NCI-H2107 (cell line): ENCODE results near the gene CNTN2.

Experiments
- DNase-seq: peaks from one replicate; lab custom pipeline; 2025; lab: John Stamatoyannopoulos, UW

CNTN2 gene

GRCh38 chr1:205074084-205074483 is 31.1 kb downstream of the CNTN2 start:
- no peak for DNase-seq

DNA sequence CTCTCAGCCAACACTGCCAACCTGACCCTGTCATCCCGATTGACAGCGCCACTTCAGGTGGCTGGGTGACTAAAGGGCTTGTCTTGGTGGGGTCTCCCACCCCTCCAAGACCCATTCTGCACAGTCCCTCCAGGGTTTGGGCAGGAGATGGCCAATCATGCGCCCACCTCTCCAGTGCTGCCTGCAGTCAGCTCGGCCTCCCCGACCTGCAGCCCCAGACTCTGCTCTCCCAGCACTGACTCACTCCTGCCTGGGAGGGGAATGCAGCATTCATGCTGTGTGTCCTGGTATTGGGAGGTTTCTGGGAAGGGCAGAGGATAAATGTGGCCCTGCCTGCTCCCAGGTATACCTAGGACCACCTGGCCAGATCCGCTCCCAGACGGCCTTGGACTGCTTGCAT is 31.5 kb downstream of the CNTN2 start:
- DNase-seq, result no peak

GRCh38 chr1:205075642-205076155 is 32.7 kb downstream of the CNTN2 start:
- no peak for DNase-seq

GRCh38 chr1:205076245-205076761 is 33.3 kb downstream of the CNTN2 start:
- DNase-seq, result no peak

GRCh38 chr1:205077158-205077933 is 34.3 kb downstream of the CNTN2 start:
- no peak for DNase-seq

DNA sequence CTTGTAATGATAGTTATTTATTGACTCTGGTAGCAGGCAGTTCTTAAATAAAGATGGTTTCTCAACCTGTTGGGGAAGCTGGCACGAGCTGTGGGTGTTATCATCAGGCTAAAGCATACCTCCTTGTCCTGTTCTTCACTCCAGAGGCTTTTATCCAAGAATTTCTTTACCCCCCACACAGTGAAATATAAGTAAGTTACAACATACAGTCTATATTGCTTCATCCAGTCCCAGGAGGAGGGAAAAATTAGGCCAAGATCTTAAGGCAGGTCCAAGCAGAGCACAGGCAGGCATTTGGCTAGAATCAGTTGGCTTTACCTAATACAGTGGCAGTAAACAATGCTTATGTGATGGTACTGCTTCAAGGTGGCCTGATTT is 34.9 kb downstream of the CNTN2 start:
- no peak for DNase-seq

DNA sequence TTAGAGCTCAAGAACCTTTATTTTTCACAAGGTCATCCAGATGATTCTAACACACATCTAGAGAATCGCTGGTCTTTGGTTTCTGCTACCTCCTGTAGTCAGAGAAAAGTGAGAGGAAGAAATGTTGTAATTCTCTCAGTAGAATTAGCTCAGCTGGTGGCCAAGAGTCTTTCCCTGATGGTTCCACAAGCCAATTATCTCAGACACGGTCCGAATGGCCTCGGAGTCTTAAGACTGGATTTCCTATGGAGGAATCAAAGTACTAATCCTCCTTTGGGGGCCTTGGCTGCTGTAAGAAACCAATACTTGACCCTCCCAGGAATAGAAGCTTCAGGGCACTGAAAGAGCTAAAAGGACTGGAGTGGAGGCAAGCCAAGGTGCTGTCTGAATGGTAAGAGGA is 39.4 kb downstream of the CNTN2 start:
- DNase-seq, result no peak

GRCh38 chr1:205084360-205084759 is 41.3 kb downstream of the CNTN2 start, which contains the start of gene TMEM81:
TMEM81 (minus strand) TSS chr1:205084460; CDS start chr1:205084320, 140 bp downstream.
- DNase-seq, result no peak

DNA sequence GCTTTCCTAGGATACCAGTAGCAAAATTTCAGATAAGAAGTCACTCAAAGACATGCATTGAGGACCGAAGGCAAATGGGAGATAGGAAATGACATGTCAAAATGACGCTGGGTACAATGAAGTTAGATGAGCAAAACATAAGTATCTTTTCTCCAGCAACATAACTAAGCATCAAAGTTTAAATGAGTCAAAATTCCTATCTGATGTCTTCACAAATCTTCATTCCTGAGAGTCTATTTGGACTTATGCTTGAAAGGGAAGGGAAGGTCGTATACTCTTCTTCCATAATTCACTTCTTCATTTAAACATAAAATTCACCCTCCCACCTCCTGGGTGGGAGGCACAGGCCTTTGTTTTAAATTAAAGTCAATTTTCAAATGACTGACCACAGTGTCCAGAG is 45.3 kb downstream of the CNTN2 start:
- DNase-seq, result no peak

DNA sequence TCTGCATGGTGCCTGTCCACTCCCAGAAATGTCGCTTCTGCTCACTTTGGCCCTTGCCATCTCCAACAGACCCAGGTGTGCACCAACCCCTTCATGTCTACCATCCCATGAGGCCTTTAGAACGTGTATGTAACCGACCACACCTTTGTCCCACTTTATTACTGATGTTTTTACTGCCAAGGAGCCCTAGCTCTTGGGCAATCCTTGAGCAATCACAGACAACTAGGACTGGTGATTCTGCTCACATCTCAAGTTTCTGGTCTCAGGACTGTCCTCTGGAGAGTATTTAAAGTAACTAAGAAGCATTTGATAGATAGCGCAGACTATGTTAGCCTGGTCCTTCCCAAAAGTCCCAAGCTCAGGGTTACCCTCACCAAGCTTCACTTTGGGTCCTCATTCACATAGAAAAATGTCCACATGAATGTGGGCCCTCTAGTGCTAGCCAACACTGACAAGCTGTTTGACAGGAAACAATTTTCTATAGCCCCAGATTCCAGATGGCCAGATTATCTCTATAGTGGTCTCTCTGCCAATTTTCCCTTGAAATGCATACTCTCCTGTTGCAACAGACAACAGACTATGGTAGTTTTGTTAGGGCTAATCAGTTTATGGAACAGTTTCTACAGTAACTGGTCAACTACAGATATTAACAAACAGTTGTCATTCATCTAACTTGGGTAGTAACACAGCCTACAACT is 48.2 kb downstream of the CNTN2 start:
- no peak for DNase-seq

- no peak for DNase-seq
Measured at GRCh38 chr1:205095422-205095821, 52.4 kb downstream of the CNTN2 start.

DNA sequence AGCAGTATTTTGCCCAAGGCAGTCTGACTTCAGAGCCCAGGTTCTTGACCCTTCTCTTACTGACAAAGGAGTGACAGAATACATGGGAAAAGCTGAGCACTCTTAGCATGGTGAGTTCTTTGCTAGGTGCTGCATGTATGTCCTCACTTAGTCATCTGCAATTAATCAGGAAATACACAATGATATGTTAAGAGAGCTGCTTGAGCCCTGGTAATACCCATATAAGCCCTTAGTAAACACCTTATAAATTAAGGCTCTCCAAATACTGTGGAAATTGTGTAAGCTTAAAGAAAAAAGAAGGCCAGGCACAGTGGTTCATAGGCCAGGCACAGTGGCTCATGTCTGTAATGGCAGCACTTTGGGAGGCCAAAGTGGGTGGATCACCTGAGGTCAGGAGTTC is 55.2 kb downstream of the CNTN2 start:
- DNase-seq, result no peak

DNA sequence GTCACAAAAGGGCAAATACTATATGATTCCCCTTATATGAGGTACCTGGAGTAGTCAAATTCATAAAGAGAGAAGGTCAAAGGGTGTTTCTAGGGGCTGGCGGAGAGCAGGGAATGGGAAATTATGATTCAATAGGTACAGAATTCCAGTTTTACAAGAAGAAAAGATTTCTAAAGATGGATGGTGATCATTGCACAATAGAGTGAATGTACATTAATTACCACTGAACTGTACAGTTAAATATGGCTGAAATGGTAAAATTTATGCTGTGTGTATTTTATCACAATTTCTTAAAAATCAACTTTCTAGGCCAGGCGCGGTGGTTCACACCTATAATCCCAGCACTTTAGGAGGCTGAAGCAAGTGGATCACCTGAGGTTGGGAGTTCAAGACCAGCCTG is 59.4 kb downstream of the CNTN2 start:
- DNase-seq, result no peak

DNA sequence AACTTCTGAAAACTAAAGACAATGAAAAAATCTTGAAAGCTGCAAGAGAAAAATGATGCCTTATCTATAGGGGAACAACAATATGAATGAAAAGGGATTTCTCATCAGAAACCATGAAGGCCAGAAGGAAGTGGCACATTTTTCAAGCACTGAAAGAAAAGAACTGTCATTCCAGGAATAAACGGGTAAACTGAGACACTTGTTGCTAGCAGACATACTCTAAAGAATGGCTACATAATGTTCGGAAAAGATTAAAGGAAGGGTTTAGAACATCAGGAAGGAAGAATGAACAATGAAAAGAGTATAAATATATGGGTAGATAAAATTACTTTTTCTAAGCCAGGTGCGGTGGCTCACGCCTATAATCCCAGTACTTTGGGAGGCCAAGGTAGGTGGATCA is 64.3 kb downstream of the CNTN2 start:
- DNase-seq, result no peak

DNA sequence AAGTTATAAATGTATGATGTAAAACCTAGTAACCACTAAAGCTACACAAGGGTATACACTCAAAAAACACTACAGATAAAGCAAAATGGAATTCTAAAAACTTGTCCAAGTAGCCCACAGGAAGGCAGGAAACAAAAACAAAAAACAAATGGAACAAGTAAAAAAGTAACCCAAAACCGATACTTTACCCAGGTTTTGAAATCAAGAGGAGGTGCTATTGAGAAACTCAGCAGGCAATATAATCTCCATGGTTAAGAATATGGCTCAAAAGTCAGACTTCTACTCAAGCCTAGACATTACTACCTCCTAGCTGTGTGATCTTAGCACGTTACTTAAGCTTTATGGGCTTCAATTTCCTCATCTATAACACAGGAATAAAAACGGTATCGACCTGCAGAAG is 65.5 kb downstream of the CNTN2 start:
- DNase-seq, result no peak

DNA sequence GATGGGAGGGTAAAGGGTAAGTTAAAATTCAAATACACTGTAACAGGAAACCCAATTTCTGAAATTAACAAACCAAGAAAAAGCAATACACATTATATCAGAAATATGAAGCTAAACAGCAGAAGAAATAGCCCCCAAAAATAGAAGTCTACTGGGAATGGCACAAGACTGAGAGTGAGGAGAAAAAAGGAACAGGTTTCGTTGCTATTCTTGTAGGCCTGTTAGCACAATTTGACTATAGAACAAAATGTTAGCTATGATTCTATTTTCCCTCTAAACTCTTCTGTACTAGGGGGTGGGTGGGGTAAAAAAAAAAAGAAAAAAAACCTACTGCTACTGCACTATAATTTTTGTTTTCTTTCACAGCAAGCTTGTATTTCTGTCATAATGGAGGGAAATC is 66.3 kb downstream of the CNTN2 start:
- no peak for DNase-seq

- no peak for DNase-seq
Measured at GRCh38 chr1:205109711-205110110, 66.7 kb downstream of the CNTN2 start.

DNA sequence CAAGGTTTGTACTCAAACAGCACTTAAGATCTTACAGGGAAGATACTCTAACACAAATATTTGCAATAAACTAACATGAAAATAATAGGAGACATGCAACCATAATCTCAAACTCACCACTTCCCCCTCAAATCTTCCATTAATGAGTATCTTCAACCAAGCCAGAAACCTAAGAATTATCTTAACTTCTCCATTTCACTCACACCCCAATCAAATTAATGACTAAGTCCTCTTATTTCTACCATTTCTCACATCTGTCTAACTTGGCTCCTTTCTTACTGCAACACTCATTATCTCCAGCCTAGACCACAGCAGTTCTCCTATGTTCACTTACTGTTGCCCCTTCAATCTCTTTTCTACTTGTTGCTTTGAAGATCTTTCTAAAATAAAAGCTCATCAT is 68.3 kb downstream of the CNTN2 start:
- no peak for DNase-seq

GRCh38 chr1:205118752-205119151 is 75.7 kb downstream of the CNTN2 start:
- DNase-seq, result no peak

DNA sequence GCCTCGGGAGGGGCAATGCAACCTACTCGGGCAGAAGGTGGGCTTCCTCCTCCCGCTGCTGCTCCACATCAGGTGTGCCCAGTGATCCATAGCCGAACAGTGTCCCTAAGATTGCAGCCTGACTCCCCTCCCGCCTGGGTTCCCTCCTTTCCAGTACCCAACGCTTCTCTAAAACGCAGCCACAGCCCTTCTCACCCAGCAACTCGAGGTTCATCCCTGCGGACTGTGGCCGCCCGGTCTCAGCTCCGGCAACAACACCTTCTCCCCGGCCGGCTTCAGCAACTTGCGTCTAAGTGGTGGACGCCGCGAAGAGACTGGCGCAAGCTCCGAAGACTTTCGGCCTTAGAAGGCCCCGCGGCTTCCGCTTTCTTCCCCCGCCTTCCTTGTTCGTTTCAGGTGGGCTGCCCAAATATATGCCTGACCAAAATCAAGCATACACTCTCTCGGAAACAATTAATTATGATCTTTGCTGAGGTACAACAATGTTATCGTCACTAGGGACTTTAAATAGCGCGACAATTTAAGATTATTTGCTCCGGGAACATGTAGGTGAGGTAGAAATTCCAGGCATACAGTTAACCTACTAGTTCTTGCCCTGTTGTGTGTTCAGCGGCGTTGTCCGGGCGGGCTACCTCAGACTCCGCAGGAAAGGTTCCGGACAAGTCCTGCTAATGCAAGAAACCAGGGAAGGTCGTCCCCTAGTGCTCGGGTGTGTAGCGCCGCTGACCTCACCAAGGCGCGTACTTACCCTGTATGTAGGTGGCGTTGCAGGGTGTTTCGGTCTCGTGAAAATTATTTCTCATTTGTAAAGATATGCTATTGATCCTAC is 78.9 kb downstream of the CNTN2 start, which contains the start of gene RBBP5:
RBBP5 (minus strand) TSS at position 319 of the 829 bp plus-strand sequence; CDS start at position 214, 105 bp downstream.
- DNase-seq, result peak; percentile 92

DNA sequence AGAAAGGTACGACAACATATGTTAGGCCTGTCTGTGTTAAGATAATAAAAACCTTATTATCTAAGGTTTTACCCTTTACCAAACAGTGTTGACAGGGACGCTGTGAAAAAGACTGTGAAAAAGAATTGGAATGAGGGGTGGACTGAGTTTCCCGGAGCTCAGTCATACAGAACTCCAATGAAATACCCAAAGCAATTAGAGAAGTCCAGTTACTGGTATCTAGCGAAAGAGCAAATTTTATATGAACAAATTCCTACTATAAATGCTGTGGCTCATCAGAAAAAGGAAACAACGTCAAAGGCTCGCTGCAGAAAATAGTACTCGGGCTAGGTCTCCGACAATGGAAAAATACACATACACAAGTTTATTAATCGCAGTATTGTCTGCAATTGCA is 79.5 kb downstream of the CNTN2 start:
- no peak for DNase-seq

- no peak for DNase-seq
Measured at GRCh38 chr1:205124726-205125125, 81.7 kb downstream of the CNTN2 start.
